ENCODE data around the gene PPP1R9B.

Gene PPP1R9B

GRCh38 chr17:50150354-50151040 is at the start of gene PPP1R9B:
TSS of gene PPP1R9B (minus strand) at chr17:50150677. CDS start at chr17:50150513, 164 bp downstream.
- DNase-seq: no peak

GRCh38 chr17:50199803-50200456 is 49.5 kb upstream of the PPP1R9B start:
- DNase-seq: peak; percentile 58

GRCh38 chr17:50199211-50199802 is 48.8 kb upstream of the PPP1R9B start:
- DNase-seq: no peak

- peak; percentile 64 for DNase-seq
These were observed 47.7 kb upstream of the PPP1R9B start for GRCh38 chr17:50198026-50198669.

- no peak for DNase-seq
These were observed 46.3 kb upstream of the PPP1R9B start for GRCh38 chr17:50196826-50197225.

GRCh38 chr17:50196036-50196435 is 45.6 kb upstream of the PPP1R9B start:
- no peak for DNase-seq

GRCh38 chr17:50194934-50195865 is 44.7 kb upstream of the PPP1R9B start:
- no peak for DNase-seq

GRCh38 chr17:50194140-50194933 is 43.9 kb upstream of the PPP1R9B start:
- no peak for DNase-seq

GRCh38 chr17:50192618-50193291 is 42.3 kb upstream of the PPP1R9B start:
- no peak for DNase-seq

GRCh38 chr17:50192144-50192617 is 41.7 kb upstream of the PPP1R9B start:
- DNase-seq: no peak

- DNase-seq: no peak
These were observed 41.1 kb upstream of the PPP1R9B start for GRCh38 chr17:50191359-50192143.

GRCh38 chr17:50190603-50191358 is 40.3 kb upstream of the PPP1R9B start:
- no peak for DNase-seq

GRCh38 chr17:50190293-50190602 is 39.8 kb upstream of the PPP1R9B start:
- no peak for DNase-seq

GRCh38 chr17:50189550-50190292 is 39.2 kb upstream of the PPP1R9B start:
- no peak for DNase-seq

- no peak for DNase-seq
These were observed 38.6 kb upstream of the PPP1R9B start for GRCh38 chr17:50188921-50189549.

GRCh38 chr17:50188531-50188920 is 38.0 kb upstream of the PPP1R9B start:
- no peak for DNase-seq

GRCh38 chr17:50187751-50188530 is 37.5 kb upstream of the PPP1R9B start:
- no peak for DNase-seq

GRCh38 chr17:50187394-50187725 is 36.9 kb upstream of the PPP1R9B start:
- no peak for DNase-seq

Measured in activated naive CD4-positive, alpha-beta T cell treated with anti-CD3 and anti-CD28 coated beads, Interleukin-2, amount 50 U/mL, for 16 hours (primary cell).